ENCODE data around the gene CDHR2. TPM values are rescaled to one million over a fixed set of nuclear protein-coding genes. Genes with fewer than 3 reads are reported as not detected.
"Not testable (repeated sequence)": the region's sequence is repeated elsewhere in the genome, so short reads cannot be mapped to it uniquely, and the experiment has no call there.

The CDHR2 gene
- total RNA-seq, 1 donor from 2014 or later = 0.43 TPM

DNA sequence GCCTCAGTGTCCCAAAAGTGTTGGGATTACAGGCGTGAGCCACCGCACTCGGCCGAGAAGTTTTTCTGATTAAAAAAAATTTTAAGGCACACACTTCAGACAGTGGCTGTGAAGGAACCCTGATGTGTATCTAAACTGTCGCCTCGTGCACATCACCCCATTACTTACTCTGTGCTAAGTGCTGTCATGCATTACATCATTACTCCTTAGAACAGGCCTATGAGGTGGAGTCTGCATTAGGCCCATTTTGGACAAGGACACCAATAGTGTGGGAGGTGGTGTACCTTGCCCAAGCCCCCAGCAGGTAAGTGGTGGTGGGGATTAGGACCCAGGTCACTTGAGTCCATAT is 3.8 kb upstream of the CDHR2 start:
- no peak overlapping the region for H3K27ac Mint-ChIP-seq (ENCODE audit: unreplicated experiment)
- TF ChIP-seq, protein P1, sequence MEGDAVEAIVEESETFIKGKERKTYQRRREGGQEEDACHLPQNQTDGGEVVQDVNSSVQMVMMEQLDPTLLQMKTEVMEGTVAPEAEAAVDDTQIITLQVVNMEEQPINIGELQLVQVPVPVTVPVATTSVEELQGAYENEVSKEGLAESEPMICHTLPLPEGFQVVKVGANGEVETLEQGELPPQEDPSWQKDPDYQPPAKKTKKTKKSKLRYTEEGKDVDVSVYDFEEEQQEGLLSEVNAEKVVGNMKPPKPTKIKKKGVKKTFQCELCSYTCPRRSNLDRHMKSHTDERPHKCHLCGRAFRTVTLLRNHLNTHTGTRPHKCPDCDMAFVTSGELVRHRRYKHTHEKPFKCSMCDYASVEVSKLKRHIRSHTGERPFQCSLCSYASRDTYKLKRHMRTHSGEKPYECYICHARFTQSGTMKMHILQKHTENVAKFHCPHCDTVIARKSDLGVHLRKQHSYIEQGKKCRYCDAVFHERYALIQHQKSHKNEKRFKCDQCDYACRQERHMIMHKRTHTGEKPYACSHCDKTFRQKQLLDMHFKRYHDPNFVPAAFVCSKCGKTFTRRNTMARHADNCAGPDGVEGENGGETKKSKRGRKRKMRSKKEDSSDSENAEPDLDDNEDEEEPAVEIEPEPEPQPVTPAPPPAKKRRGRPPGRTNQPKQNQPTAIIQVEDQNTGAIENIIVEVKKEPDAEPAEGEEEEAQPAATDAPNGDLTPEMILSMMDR (IDR thresholded peaks at IDR 0.05) = no peak

DNA sequence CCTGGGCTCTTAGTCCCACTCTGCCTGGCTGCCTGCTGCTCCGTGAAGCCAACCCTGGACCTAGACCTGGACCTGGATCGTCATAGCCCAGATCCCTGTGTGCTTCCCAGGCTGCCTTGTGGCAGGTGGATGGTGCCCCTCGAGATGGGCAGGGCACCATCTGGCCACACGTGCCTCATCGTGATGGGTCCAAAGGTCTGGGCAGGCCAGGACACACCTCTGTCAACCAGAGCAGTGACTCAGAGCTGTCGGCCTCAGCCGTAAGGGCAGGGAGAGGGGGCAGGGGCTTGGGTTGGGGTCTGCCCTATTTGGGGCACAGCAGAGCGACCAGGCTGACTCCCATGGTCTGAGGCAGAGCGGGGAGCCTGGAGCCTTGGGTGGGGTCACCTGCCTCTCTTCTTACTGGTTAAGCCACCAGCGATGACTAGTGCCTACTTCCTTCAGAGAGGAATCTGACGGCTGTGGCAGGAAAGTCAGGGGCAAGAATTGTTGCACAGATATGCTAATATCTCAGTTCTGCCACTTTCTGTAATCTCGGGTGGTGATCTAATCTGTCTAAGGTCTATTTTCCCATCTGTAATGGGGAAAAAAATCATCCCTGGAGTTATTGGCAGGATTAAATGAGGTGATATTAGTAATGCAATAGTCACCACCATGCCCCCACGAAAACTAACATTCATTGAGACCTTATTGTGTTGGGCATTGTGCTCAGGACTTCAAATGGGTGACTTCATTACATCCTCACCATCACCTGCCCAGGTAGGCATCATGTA is 3.2 kb upstream of the CDHR2 start:
- Mint-ChIP-seq H3K9me3 (ENCODE audit: unreplicated experiment) (no peaks in the 10 kb centered on the region), H3K27ac (ENCODE audit: unreplicated experiment) (no peak overlapping the region), H3K27me3 (ENCODE audit: unreplicated experiment) (no peaks in the 10 kb centered on the region), H3K36me3 (ENCODE audit: unreplicated experiment) (no peaks in the 10 kb centered on the region), H3K4me1 (ENCODE audit: unreplicated experiment) (peaks cover 25% of the 10 kb centered on the region), H3K4me3 (ENCODE audit: unreplicated experiment) (no peak overlapping the region)
- TF ChIP-seq, protein P1 (IDR thresholded peaks at IDR 0.05) = no peak
- no peak for DNase-seq (ENCODE audit: extremely low spot score, unreplicated experiment)

More for the DNA sequence above, 3.8 kb upstream of the CDHR2 start:
- Mint-ChIP-seq H3K9me3 (ENCODE audit: unreplicated experiment) (no peaks in the 10 kb centered on the region), H3K36me3 (ENCODE audit: unreplicated experiment) (no peaks in the 10 kb centered on the region), H3K4me1 (ENCODE audit: unreplicated experiment) (peaks cover 27% of the 10 kb centered on the region), H3K4me3 (ENCODE audit: unreplicated experiment) (no peak overlapping the region), H3K27me3 (ENCODE audit: unreplicated experiment) (no peaks in the 10 kb centered on the region)
- DNase-seq (ENCODE audit: extremely low spot score, unreplicated experiment) = no peak

DNA sequence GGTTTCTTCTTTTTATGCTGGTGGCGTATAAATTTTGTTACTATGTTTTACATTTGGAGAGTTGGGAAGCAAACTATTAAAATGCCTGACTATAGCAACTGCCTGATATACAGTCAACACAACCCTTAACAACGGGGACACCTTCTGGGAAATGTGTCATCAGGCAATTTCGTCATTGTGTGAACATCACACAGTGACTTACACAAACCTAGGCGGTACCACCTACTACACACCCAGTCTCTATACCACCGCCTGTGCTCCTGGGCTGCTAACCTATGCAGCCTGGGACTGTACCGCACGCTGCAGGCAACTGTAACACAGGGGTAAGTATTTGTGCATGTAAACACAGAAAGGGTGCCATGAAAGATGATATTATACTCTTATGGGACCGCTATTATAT is 1.3 kb upstream of the CDHR2 start:
- no peak overlapping the region for H3K27ac Mint-ChIP-seq (ENCODE audit: unreplicated experiment)
- H3K27me3 Mint-ChIP-seq (ENCODE audit: unreplicated experiment) = peaks cover 8% of the 10 kb centered on the region
- H3K36me3 Mint-ChIP-seq (ENCODE audit: unreplicated experiment) = no peaks in the 10 kb centered on the region
- no peak for DNase-seq (ENCODE audit: extremely low spot score, unreplicated experiment)
- H3K4me3 Mint-ChIP-seq (ENCODE audit: unreplicated experiment) = no peak overlapping the region
- TF ChIP-seq, protein P1 (IDR thresholded peaks at IDR 0.05) = no peak
- H3K4me1 Mint-ChIP-seq (ENCODE audit: unreplicated experiment) = peaks cover 10% of the 10 kb centered on the region
- H3K9me3 Mint-ChIP-seq (ENCODE audit: unreplicated experiment) = no peaks in the 10 kb centered on the region

DNA sequence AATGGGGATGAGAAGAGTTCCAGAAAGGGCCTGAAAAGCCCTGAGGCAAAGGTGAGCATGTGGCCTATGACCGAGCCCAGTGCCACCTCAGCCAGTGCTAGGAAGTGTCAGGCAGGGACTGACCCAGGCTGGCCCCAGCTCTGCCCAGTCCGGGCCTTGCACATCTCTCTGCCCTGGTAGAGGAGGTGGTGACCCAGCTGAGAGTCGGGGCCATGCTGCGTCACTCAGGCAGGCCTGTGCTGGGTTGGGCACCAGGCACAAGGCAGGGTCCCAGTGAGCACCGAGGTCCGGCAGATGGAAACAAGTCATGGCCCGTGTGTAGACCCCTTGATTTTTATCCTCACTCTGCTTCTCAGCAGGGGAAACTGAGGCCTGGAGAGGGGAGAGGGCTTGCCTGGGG is 729 bp downstream of the CDHR2 start:
- H3K4me1 Mint-ChIP-seq (ENCODE audit: unreplicated experiment) = peaks cover 13% of the 10 kb centered on the region
- no peak for DNase-seq (ENCODE audit: extremely low spot score, unreplicated experiment)
- H3K27me3 Mint-ChIP-seq (ENCODE audit: unreplicated experiment) = peaks cover 11% of the 10 kb centered on the region

DNA sequence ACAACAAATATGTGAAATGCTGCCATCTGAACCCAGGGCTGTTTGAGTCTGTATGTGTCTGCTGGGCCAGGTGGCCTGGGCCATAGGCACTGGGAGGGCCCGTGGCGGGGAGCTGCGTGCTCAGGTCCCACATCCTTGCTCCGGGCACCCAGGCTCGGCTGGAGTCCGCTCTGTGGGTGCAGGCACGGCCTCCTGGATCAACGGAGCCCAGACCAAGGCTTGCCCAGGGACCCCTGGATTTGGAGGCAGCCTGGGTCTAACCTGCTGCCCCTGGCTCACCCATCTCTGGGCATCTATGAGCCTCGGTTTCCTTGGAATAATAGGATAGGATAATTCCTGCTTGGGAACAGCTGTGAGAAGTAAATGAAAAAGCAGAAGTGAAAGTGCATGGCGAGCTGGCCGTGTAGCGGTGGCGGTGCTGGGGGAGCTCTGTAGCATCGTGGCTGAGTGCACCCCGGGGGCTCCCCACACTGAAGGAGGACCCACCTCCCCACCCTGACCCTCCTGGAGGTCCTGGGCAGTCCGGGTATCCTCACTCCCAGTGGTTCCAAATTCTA is 1.2 kb downstream of the CDHR2 start:
- Mint-ChIP-seq H3K27me3 (ENCODE audit: unreplicated experiment) (peaks cover 11% of the 10 kb centered on the region), H3K4me1 (ENCODE audit: unreplicated experiment) (peaks cover 15% of the 10 kb centered on the region), H3K9me3 (ENCODE audit: unreplicated experiment) (no peaks in the 10 kb centered on the region), H3K27ac (ENCODE audit: unreplicated experiment) (no peak overlapping the region), H3K36me3 (ENCODE audit: unreplicated experiment) (no peaks in the 10 kb centered on the region), H3K4me3 (ENCODE audit: unreplicated experiment) (no peak overlapping the region)
- no peak for DNase-seq (ENCODE audit: extremely low spot score, unreplicated experiment)
- TF ChIP-seq, protein P1 (IDR thresholded peaks at IDR 0.05) = no peak

More for the DNA sequence above, 729 bp downstream of the CDHR2 start:
- Mint-ChIP-seq H3K9me3 (ENCODE audit: unreplicated experiment) (no peaks in the 10 kb centered on the region), H3K36me3 (ENCODE audit: unreplicated experiment) (no peaks in the 10 kb centered on the region), H3K27ac (ENCODE audit: unreplicated experiment) (no peak overlapping the region), H3K4me3 (ENCODE audit: unreplicated experiment) (no peak overlapping the region)
- TF ChIP-seq, protein P1 (IDR thresholded peaks at IDR 0.05) = no peak

DNA sequence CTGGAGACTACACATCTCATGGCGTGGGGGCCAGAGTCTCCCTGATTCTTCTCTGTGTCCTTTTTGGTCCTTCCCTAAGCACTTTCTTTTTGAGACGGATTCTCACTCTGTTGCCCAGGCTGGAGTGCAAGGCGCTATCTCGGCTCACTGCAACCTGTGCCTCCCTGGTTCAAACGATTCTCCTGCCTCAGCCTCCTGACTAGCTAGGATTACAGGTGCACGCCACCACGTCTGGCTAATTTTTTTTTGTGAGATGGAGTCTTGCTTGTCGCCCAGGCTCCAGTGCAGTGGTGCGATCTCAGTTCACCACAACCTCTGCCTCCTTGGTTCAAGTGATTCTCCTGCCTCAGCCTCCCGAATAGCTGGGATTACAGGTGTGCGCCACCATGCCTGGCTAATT is 1.8 kb downstream of the CDHR2 start:
- peaks cover 19% of the 10 kb centered on the region for H3K4me1 Mint-ChIP-seq (ENCODE audit: unreplicated experiment)
- H3K36me3 Mint-ChIP-seq (ENCODE audit: unreplicated experiment); H3K4me3 Mint-ChIP-seq (ENCODE audit: unreplicated experiment); DNase-seq (ENCODE audit: extremely low spot score, unreplicated experiment); H3K9me3 Mint-ChIP-seq (ENCODE audit: unreplicated experiment); H3K27ac Mint-ChIP-seq (ENCODE audit: unreplicated experiment): not testable (repeated sequence)
- H3K27me3 Mint-ChIP-seq (ENCODE audit: unreplicated experiment) = peaks cover 11% of the 10 kb centered on the region
